Prostate gland (tissue), 2 donors: ENCODE data around the gene SAMD4A.

Source experiments
- POLR2A ChIP-seq: fragments of 450-650 bp; IDR thresholded peaks from one replicate; pipeline ENCODE4 v1.6.1; 2016; ENCODE audit warnings: antibody characterized with exemption, mild to moderate bottlenecking
- POLR2AphosphoS5 ChIP-seq: sonication (generic); formaldehyde crosslinking; IDR thresholded peaks from one replicate; pipeline ENCODE4 v1.6.1; 2017; ENCODE audit warnings: antibody characterized with exemption
- TF ChIP-seq, protein P1 (sequence below), 4 experiments: fragments of 200-600 bp in 2 of 4; fragments of 450-650 bp in 2 of 4; sonication (generic) in 2 of 4; IDR thresholded peaks; 1 replicate in 3 of 4; 2 replicates in 1 of 4; pipeline ENCODE4 v1.5.1; 2016 to 2019; ENCODE audit warnings: antibody characterized with exemption in 4 of 4, mild to moderate bottlenecking in 2 of 4, moderate library complexity in 2 of 4

DNA sequence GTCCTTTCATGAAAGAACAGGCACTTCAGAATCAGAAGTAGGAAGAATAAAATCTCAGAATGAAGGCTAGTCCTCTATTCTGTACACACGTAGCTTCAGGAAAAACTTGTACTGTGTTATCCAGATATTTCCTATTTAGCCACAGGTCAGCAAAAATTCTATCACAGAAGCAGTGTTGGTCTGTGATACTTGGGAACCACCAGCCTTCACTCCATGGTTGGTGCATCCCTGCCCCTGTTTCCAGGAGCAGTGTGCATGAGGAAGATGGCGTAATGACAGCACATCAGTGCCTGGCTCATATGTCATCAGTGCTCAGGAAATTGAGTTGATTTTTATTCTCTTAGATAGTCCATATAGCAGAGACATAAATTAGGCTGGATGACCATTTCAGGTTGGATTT, 87.7 kb downstream of the SAMD4A start:
- TF ChIP-seq, protein P1, sequence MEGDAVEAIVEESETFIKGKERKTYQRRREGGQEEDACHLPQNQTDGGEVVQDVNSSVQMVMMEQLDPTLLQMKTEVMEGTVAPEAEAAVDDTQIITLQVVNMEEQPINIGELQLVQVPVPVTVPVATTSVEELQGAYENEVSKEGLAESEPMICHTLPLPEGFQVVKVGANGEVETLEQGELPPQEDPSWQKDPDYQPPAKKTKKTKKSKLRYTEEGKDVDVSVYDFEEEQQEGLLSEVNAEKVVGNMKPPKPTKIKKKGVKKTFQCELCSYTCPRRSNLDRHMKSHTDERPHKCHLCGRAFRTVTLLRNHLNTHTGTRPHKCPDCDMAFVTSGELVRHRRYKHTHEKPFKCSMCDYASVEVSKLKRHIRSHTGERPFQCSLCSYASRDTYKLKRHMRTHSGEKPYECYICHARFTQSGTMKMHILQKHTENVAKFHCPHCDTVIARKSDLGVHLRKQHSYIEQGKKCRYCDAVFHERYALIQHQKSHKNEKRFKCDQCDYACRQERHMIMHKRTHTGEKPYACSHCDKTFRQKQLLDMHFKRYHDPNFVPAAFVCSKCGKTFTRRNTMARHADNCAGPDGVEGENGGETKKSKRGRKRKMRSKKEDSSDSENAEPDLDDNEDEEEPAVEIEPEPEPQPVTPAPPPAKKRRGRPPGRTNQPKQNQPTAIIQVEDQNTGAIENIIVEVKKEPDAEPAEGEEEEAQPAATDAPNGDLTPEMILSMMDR (IDR thresholded peaks at IDR 0.05): no peak
- TF ChIP-seq POLR2A: no peak
- TF ChIP-seq POLR2AphosphoS5: no peak
